DND-41 (cell line): ENCODE data around the gene CAPRIN2.

ENCODE experiments used
- ATAC-seq: fragments of 200-7000 bp; cut with Tn5 transposase; 3 replicates; pipeline ENCODE4 v1.9.1; 2021; ENCODE audit warnings: low read depth; ENCODE audit not compliant: insufficient read depth
- DNase-seq: peaks from one replicate; pipeline ENCODE4 v3.0.0-alpha.2; 2020
- H2AFZ ChIP-seq: 2 replicates; pipeline ENCODE4 v1.6.0; 2012; ENCODE audit warnings: low read depth, low read length
- H3K27ac ChIP-seq: 2 replicates; pipeline ENCODE4 v1.5.1; 2012; ENCODE audit warnings: low read length, inconsistent platforms
- H3K27me3 ChIP-seq: fragments of 200-600 bp; sonication (generic); 2 replicates; pipeline ENCODE4 v1.6.0; 2012; ENCODE audit warnings: low read length, mild to moderate bottlenecking, inconsistent platforms; ENCODE audit not compliant: insufficient read depth, poor library complexity
- H3K36me3 ChIP-seq: 2 replicates; pipeline ENCODE4 v1.5.1; 2012; ENCODE audit warnings: low read length, inconsistent platforms; ENCODE audit not compliant: insufficient read depth
- H3K4me1 ChIP-seq: 2 replicates; pipeline ENCODE4 v1.5.1; 2012; ENCODE audit warnings: mild to moderate bottlenecking, low read length; ENCODE audit not compliant: insufficient read depth
- H3K4me2 ChIP-seq: 2 replicates; pipeline ENCODE4 v1.6.0; 2012; ENCODE audit warnings: mild to moderate bottlenecking, moderate library complexity, low read length, inconsistent platforms; ENCODE audit not compliant: insufficient read depth
- H3K4me3 ChIP-seq, 2 experiments: fragments of 200-600 bp in 1 of 2; shearing (Covaris generic) in 1 of 2; 2 replicates each; pipeline ENCODE4 v1.5.1; 2012 to 2016; ENCODE audit warnings: inconsistent platforms in 2 of 2, low read length in 2 of 2, mild to moderate bottlenecking in 2 of 2, low read depth in 1 of 2, moderate library complexity in 1 of 2
- H3K79me2 ChIP-seq: 2 replicates; pipeline ENCODE4 v1.6.0; 2012; ENCODE audit warnings: low read length, inconsistent platforms; ENCODE audit not compliant: insufficient read depth
- H3K9ac ChIP-seq: 2 replicates; pipeline ENCODE4 v1.6.0; 2012; ENCODE audit warnings: low read depth, mild to moderate bottlenecking, inconsistent platforms, low read length, moderate library complexity
- H3K9me3 ChIP-seq: 2 replicates; pipeline ENCODE4 v1.5.1; 2012; ENCODE audit warnings: low read length, moderate library complexity, mild to moderate bottlenecking, inconsistent platforms; ENCODE audit not compliant: insufficient read depth, severe bottlenecking
- H4K20me1 ChIP-seq: 2 replicates; pipeline ENCODE4 v1.6.0; 2012; ENCODE audit warnings: low read length; ENCODE audit not compliant: insufficient read depth
- CTCF ChIP-seq: IDR thresholded peaks from 2 replicates; pipeline ENCODE4 v1.5.1; 2012; ENCODE audit warnings: borderline replicate concordance, low read length, moderate library complexity, mild to moderate bottlenecking; ENCODE audit not compliant: poor library complexity, severe bottlenecking; ENCODE audit errors: extremely low read depth
- EZH2 ChIP-seq: IDR thresholded peaks from 3 replicates; pipeline ENCODE4 v1.6.1; 2012; ENCODE audit warnings: borderline replicate concordance, low read depth, mild to moderate bottlenecking, moderate library complexity, low read length, inconsistent platforms; ENCODE audit not compliant: severe bottlenecking

Gene CAPRIN2

GRCh38 chr12:30696486-30696885, 58.3 kb downstream of the CAPRIN2 start:
- H3K4me1 ChIP-seq: peaks cover 36% of the 10 kb centered on the region
- H3K9me3 ChIP-seq: no peaks in the 10 kb centered on the region
- H3K27me3 ChIP-seq: no peaks in the 10 kb centered on the region
- TF ChIP-seq CTCF (no peak), EZH2 (no peak)
- ATAC-seq (0 out of 3 replicates have a peak, but pooled peaks have one; percentile 10), DNase-seq (no peak)
- H3K79me2 ChIP-seq: peaks cover 49% of the 10 kb centered on the region
- peak overlapping the region; percentile 96 for H2AFZ ChIP-seq
- no peaks in the 10 kb centered on the region; the same call in 1 of the 2 replicates for H3K36me3 ChIP-seq
- H3K4me2 ChIP-seq: peak overlapping the region; percentile 76
- peak overlapping the region; percentile 78 for H3K9ac ChIP-seq
- H4K20me1 ChIP-seq: peaks cover 7% of the 10 kb centered on the region; the same call in 1 of the 2 replicates
- peak overlapping the region; percentile 48 to 76 for H3K4me3 ChIP-seq
- H3K27ac ChIP-seq: peak overlapping the region; percentile 93

GRCh38 chr12:30696103-30696408, 58.7 kb downstream of the CAPRIN2 start:
- peak; percentile 41; the same call in 2 of the 3 replicates for ATAC-seq
- H3K4me1 ChIP-seq: peaks cover 36% of the 10 kb centered on the region
- H3K4me3 ChIP-seq: peak overlapping the region; percentile 48 to 76
- DNase-seq: no peak
- TF ChIP-seq CTCF (no peak), EZH2 (no peak)
- H3K36me3 ChIP-seq: no peaks in the 10 kb centered on the region; the same call in 1 of the 2 replicates
- H3K27ac ChIP-seq: peak overlapping the region; percentile 93
- H3K27me3 ChIP-seq: no peaks in the 10 kb centered on the region
- peak overlapping the region; percentile 78 for H3K9ac ChIP-seq
- H3K9me3 ChIP-seq: no peaks in the 10 kb centered on the region
- peaks cover 53% of the 10 kb centered on the region for H3K79me2 ChIP-seq
- H4K20me1 ChIP-seq: peaks cover 11% of the 10 kb centered on the region; the same call in 1 of the 2 replicates
- peak overlapping the region; percentile 76 for H3K4me2 ChIP-seq
- H2AFZ ChIP-seq: peak overlapping the region; percentile 96

GRCh38 chr12:30695199-30696102, 59.3 kb downstream of the CAPRIN2 start, which contains the start of gene IPO8:
Gene IPO8, minus strand, starts transcription at chr12:30695869. Its CDS starts 222 bp downstream, at chr12:30695647.
- no peak for TF ChIP-seq EZH2
- TF ChIP-seq CTCF: peak; percentile 42
- Histone ChIP-seq H2AFZ (peak within 1 kb of the TSS; percentile 96), H3K4me3 (peak within 1 kb of the TSS; percentile 48 to 76)

More at GRCh38 chr12:30695199-30696102, 59.3 kb downstream of the CAPRIN2 start, which contains the start of gene IPO8:
- H3K4me1 ChIP-seq: peaks cover 36% of the 10 kb centered on the region
- DNase-seq (peak; percentile 93), ATAC-seq (peak; percentile 91)
- H3K9ac ChIP-seq: peak within 1 kb of the TSS; percentile 78
- peak within 1 kb of the TSS; percentile 93 for H3K27ac ChIP-seq
- no peaks in the 10 kb centered on the region for H3K9me3 ChIP-seq
- peak within 1 kb of the TSS; percentile 76 for H3K4me2 ChIP-seq
- H3K79me2 ChIP-seq: peaks cover 57% of the 10 kb centered on the region
- no peaks in the 10 kb centered on the region for H3K27me3 ChIP-seq
- no peaks in the 10 kb centered on the region; the same call in 1 of the 2 replicates for H3K36me3 ChIP-seq
- peaks cover 12% of the 10 kb centered on the region; the same call in 1 of the 2 replicates for H4K20me1 ChIP-seq
